HL-60 (cell line): ENCODE data around the gene FAM43A.

Experiments used
- DNase-seq, 2 experiments: peaks; one replicate each; pipeline ENCODE4 v3.0.0-alpha.2; 2010 to 2020; ENCODE audit warnings: low read depth in 1 of 2, low spot score in 1 of 2
- H3K27ac ChIP-seq: fragments of 250-450 bp; sonication (Bioruptor Pico); replicated peaks from 2 replicates; pipeline ENCODE4 v1.5.1; 2020; ENCODE audit warnings: mild to moderate bottlenecking, moderate library complexity
- H3K27me3 ChIP-seq: fragments of 250-450 bp; sonication (Bioruptor Pico); 2 replicates; pipeline ENCODE4 v1.5.1; 2021; ENCODE audit warnings: mild to moderate bottlenecking, moderate library complexity; ENCODE audit not compliant: insufficient read depth, poor library complexity, severe bottlenecking
- H3K4me3 ChIP-seq: replicated peaks from 2 replicates; pipeline ENCODE4 v1.5.1; 2011; ENCODE audit warnings: mild to moderate bottlenecking, control low read depth, low read length; ENCODE audit not compliant: insufficient read depth
- GABPA ChIP-seq: IDR thresholded peaks from 2 replicates; pipeline ENCODE4 v1.6.1; 2012; ENCODE audit warnings: low read depth
- POLR2AphosphoS5 ChIP-seq: IDR thresholded peaks from 2 replicates; pipeline ENCODE4 v1.6.1; 2012; ENCODE audit warnings: low read depth
- SPI1 ChIP-seq: IDR thresholded peaks from 2 replicates; pipeline ENCODE4 v1.6.1; 2012; ENCODE audit warnings: low read depth, mild to moderate bottlenecking, borderline replicate concordance
- long read RNA-seq: library from polyadenylated mRNA; unstranded; transcript quantifications from one replicate; pipeline ENCODE4 v2.0.0, GENCODE V29; 2020
- TF ChIP-seq, protein P1 (sequence below): IDR thresholded peaks from 2 replicates; pipeline ENCODE4 v1.6.1; 2012; ENCODE audit warnings: low read depth; ENCODE audit not compliant: insufficient replicate concordance
- TF ChIP-seq, protein P2 (sequence below): IDR thresholded peaks from one replicate; pipeline ENCODE4 v1.5.1; 2011; ENCODE audit warnings: low read length, control low read depth, inconsistent platforms; ENCODE audit not compliant: insufficient read depth

Gene FAM43A, protein sequence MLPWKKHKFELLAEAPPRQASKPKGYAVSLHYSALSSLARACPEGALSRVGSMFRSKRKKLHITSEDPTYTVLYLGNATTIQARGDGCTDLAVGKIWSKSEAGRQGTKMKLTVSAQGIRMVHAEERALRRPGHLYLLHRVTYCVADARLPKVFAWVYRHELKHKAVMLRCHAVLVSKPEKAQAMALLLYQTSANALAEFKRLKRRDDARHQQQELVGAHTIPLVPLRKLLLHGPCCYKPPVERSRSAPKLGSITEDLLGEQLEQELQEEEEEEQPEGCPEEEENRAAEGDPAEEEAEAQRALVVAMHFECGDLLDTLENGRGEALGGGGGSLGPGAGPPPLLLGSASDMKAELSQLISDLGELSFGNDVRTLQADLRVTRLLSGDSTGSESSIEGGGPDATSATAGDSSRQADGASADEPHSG
- long read RNA-seq, partial matches to known transcripts: 0 of 1 reads
- long read RNA-seq, other reads (novel, unspliced or antisense): 0 of 1 reads

DNA sequence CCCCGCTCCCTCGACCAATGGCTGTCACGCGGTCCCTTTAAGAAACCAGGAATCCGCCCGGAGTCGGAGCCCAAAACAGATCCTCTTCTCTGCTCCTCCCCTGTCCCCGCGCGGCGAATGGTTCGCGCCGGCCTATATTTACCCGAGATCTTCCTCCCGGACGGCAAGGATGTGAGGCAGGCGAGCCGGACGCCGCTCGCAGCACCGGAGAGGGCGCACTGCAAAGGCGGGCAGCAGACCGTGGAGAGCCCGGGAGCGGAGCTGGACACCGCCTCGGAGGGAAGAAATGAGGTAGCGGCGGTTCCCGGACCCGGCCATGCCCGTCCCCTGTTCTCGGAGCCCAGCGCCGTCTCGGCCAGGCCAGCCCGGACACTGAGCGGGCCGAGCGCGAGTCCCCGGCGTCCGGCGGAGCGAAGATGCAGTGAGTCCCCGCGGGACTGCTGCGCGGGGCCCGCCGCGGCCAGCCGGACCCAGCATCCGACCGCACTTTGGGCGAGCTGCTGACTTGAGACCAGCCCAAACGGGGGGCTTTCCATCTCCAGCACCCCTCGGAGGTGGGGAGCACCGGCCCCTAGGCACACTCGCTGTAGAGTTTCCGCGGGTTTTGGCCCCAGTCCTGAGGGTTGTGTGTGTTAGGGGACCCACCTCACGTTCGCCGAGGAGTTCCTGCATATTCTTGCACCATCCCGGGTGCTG is at the start of gene FAM43A:
Gene FAM43A (plus strand): TSS at position 166 of the 696 bp plus-strand sequence. CDS start 944 bp downstream, outside the sequence.
- Histone ChIP-seq H3K4me3 (peak within 1 kb of the TSS; percentile 72), H3K27me3 (no peaks in the 10 kb centered on the region), H3K27ac (peak within 1 kb of the TSS; percentile 56)
- DNase-seq: peak; percentile 73 to 95
- TF ChIP-seq GABPA (no peak), POLR2AphosphoS5 (peak; percentile 99), SPI1 (peak; percentile 26; the same call in 1 of the 2 replicates)
- TF ChIP-seq, protein P1, sequence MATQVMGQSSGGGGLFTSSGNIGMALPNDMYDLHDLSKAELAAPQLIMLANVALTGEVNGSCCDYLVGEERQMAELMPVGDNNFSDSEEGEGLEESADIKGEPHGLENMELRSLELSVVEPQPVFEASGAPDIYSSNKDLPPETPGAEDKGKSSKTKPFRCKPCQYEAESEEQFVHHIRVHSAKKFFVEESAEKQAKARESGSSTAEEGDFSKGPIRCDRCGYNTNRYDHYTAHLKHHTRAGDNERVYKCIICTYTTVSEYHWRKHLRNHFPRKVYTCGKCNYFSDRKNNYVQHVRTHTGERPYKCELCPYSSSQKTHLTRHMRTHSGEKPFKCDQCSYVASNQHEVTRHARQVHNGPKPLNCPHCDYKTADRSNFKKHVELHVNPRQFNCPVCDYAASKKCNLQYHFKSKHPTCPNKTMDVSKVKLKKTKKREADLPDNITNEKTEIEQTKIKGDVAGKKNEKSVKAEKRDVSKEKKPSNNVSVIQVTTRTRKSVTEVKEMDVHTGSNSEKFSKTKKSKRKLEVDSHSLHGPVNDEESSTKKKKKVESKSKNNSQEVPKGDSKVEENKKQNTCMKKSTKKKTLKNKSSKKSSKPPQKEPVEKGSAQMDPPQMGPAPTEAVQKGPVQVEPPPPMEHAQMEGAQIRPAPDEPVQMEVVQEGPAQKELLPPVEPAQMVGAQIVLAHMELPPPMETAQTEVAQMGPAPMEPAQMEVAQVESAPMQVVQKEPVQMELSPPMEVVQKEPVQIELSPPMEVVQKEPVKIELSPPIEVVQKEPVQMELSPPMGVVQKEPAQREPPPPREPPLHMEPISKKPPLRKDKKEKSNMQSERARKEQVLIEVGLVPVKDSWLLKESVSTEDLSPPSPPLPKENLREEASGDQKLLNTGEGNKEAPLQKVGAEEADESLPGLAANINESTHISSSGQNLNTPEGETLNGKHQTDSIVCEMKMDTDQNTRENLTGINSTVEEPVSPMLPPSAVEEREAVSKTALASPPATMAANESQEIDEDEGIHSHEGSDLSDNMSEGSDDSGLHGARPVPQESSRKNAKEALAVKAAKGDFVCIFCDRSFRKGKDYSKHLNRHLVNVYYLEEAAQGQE: peak; percentile 75

DNA sequence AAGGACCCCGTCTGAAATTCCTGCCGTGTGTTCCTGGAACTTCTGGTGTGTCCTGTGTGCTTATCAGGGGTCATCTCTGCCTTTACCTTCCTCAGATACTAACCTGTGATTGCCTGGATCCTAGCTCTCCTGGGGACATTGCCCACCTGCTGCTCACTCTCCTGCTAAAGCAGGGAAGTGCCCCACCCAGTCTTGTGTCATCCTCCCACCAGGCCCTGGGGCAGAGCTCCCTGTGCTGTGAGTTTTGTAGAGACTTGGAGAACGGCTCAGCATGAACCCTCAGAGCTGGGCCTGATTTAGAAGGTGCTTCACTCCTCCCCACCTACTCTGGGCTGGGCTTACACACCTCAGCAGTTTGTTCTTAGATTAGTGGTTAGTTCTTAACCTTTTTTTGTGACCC is 48.6 kb upstream of the FAM43A start:
- DNase-seq: no peak
- H3K27me3 ChIP-seq: no peaks in the 10 kb centered on the region
- no peak overlapping the region for H3K4me3 ChIP-seq
- H3K27ac ChIP-seq: no peak overlapping the region
- TF ChIP-seq SPI1: no peak

DNA sequence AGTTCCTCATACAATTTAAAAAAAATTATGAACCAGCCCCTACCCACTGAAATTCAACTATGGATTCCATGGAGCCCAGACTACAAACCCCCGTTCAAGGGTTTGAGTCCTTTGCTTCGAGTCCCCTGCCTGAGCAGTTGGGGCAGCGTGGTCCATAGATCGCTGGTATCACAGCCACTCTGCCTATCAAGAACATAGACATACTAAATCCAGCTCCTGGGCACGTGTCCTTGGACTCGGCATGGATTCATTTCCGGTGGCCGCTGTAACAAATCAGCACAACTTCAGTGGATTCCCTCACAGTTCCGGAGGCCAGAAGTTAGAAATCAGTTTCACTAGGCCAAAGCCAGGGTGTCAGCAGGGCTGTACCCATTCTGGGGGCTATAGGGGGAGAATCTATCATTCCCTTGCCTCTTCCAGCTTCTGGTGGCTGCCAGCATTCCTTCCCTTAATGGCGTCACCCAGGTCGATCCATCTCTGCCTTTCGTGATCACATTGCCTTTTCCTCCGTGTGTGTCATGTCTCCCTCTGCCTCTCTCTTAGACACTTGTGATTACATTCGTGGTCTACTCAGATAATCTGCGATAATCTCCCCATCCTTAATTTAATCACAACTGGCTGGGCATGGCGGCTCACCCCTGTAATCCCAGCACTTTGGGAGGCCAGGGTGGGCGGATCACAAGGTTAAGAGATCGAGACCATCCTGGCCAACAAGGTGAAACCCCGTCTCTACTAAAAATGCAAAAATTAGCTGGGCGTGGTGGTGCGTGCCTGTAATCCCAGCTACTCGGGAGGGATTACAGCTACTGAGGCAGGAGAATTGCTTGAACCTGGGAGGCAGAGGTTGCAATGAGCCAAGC is 47.9 kb upstream of the FAM43A start:
- TF ChIP-seq POLR2AphosphoS5 (no peak), GABPA (no peak), SPI1 (no peak)
- TF ChIP-seq, protein P2, sequence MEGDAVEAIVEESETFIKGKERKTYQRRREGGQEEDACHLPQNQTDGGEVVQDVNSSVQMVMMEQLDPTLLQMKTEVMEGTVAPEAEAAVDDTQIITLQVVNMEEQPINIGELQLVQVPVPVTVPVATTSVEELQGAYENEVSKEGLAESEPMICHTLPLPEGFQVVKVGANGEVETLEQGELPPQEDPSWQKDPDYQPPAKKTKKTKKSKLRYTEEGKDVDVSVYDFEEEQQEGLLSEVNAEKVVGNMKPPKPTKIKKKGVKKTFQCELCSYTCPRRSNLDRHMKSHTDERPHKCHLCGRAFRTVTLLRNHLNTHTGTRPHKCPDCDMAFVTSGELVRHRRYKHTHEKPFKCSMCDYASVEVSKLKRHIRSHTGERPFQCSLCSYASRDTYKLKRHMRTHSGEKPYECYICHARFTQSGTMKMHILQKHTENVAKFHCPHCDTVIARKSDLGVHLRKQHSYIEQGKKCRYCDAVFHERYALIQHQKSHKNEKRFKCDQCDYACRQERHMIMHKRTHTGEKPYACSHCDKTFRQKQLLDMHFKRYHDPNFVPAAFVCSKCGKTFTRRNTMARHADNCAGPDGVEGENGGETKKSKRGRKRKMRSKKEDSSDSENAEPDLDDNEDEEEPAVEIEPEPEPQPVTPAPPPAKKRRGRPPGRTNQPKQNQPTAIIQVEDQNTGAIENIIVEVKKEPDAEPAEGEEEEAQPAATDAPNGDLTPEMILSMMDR: no peak
- TF ChIP-seq, protein P1: no peak
- DNase-seq: no peak
- Histone ChIP-seq H3K27me3 (no peaks in the 10 kb centered on the region), H3K27ac (no peak overlapping the region), H3K4me3 (no peak overlapping the region)

DNA sequence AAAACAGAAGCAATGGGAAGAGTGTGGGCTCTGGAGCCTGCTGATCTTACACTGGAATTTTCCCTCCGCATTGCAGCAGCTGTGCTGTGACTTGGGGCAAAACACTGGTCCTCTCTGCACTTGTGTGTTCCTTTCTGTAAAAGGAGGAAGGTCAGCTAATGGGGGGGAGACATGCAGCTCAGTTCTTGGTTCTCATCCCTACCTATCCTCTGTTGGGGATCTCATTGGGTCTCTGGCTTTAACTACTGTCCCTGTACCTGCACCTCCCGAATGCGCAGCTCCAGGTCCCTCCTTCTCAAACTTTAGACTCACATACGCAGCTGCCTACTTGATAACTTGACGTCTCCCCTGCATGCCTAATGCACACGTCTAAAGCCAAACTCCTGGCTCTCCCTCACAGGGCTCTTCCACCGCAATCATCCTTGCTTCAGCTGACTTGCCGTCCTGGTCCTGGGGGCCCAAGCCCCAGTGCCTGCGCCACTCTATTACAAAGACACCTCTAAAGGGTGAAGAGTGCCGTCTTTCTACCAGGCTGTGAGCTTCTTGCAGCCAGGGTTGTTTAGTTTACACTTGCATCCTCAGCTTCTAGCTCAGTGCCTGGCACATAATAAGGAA is 46.6 kb upstream of the FAM43A start:
- DNase-seq: no peak
- Histone ChIP-seq H3K27ac (no peak overlapping the region), H3K4me3 (no peak overlapping the region), H3K27me3 (no peaks in the 10 kb centered on the region)
- TF ChIP-seq, protein P1: no peak
- TF ChIP-seq POLR2AphosphoS5 (peak; percentile 23; the same call in 1 of the 2 replicates), GABPA (no peak), SPI1 (no peak)
